Measurements from ENCODE around the gene GPC2. TPM values are rescaled to one million over a fixed set of nuclear protein-coding genes. Genes with fewer than 3 reads are reported as not detected.
"Not testable (repeated sequence)": the region's sequence is repeated elsewhere in the genome, so short reads cannot be mapped to it uniquely, and the experiment has no call there.

The GPC2 gene
- total RNA-seq, 3 donors from 2014 or later: 3.4 to 6.2 (median 5.1) TPM

DNA sequence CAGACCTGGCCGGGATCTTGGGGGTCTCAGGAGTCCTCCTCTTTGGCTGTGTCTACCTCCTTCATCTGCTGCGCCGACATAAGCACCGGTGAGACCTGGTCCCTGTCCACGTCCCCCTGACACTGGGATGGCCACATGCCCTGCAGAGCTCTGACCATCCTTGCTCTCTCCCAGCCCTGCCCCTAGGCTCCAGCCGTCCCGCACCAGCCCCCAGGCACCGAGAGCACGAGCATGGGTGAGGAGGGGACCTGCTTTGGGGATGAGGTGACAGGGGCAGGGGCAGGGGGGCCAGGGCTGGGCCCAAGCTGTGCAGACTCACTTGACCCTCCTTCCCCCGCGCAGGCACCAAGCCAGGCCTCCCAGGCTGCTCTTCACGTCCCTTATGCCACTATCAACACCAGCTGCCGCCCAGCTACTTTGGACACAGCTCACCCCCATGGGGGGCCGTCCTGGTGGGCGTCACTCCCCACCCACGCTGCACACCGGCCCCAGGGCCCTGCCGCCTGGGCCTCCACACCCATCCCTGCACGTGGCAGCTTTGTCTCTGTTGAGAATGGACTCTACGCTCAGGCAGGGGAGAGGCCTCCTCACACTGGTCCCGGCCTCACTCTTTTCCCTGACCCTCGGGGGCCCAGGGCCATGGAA is 43.5 kb upstream of the GPC2 start:
- no peaks in the 10 kb centered on the region for H3K4me1 ChIP-seq (ENCODE audit: low read depth)
- no peak overlapping the region for H3K4me3 ChIP-seq
- TF ChIP-seq, protein P1, sequence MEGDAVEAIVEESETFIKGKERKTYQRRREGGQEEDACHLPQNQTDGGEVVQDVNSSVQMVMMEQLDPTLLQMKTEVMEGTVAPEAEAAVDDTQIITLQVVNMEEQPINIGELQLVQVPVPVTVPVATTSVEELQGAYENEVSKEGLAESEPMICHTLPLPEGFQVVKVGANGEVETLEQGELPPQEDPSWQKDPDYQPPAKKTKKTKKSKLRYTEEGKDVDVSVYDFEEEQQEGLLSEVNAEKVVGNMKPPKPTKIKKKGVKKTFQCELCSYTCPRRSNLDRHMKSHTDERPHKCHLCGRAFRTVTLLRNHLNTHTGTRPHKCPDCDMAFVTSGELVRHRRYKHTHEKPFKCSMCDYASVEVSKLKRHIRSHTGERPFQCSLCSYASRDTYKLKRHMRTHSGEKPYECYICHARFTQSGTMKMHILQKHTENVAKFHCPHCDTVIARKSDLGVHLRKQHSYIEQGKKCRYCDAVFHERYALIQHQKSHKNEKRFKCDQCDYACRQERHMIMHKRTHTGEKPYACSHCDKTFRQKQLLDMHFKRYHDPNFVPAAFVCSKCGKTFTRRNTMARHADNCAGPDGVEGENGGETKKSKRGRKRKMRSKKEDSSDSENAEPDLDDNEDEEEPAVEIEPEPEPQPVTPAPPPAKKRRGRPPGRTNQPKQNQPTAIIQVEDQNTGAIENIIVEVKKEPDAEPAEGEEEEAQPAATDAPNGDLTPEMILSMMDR (IDR thresholded peaks at IDR 0.05): no peak
- DNase-seq (peak in 2 of 3 donors; percentile 41 to 61), ATAC-seq (no peak)
- intact Hi-C loops (cut with DNase I, micrococcal nuclease): no loop called here
- no peaks in the 10 kb centered on the region for H3K36me3 ChIP-seq (ENCODE audit: low read depth)
- H3K9me3 ChIP-seq: no peaks in the 10 kb centered on the region

DNA sequence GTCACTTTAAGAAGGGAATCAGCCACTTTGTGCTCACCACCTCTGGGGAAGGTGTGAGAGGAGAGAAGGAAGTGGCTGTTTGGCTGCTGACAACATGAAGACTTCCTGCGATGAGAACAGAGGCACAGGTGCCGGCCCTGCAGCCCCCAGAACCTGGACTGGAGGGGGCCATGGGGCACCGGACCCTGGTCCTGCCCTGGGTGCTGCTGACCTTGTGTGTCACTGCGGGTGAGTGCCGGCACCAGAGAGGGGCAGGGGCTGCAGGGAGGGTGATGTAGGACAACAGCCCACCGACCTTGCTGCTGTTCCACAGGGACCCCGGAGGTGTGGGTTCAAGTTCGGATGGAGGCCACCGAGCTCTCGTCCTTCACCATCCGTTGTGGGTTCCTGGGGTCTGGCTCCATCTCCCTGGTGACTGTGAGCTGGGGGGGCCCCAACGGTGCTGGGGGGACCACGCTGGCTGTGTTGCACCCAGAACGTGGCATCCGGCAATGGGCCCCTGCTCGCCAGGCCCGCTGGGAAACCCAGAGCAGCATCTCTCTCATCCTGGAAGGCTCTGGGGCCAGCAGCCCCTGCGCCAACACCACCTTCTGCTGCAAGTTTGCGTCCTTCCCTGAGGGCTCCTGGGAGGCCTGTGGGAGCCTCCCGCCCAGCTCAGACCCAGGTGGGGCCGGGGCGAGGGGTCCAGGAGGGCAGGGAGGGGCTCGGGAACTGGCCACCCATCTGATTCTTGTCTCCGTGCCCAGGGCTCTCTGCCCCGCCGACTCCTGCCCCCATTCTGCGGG is 42.8 kb upstream of the GPC2 start, which contains the start of gene PVRIG:
Gene PVRIG, plus strand, starts transcription at position 149 of the 785 bp plus-strand sequence. Its CDS starts 22 bp downstream, at position 171.
- H3K36me3 ChIP-seq (ENCODE audit: low read depth); H3K9me3 ChIP-seq; H3K4me1 ChIP-seq (ENCODE audit: low read depth); H3K4me3 ChIP-seq: not testable (repeated sequence)
- intact Hi-C loops (cut with DNase I, micrococcal nuclease): loop anchor here in 1 of 2 donors (10.0 kb wide), 1 partner anchor 85 kb away; no protein-coding TSS in a partner anchor
- ATAC-seq (peak; percentile 35), DNase-seq (peak in 1 of 3 donors; percentile 62)

DNA sequence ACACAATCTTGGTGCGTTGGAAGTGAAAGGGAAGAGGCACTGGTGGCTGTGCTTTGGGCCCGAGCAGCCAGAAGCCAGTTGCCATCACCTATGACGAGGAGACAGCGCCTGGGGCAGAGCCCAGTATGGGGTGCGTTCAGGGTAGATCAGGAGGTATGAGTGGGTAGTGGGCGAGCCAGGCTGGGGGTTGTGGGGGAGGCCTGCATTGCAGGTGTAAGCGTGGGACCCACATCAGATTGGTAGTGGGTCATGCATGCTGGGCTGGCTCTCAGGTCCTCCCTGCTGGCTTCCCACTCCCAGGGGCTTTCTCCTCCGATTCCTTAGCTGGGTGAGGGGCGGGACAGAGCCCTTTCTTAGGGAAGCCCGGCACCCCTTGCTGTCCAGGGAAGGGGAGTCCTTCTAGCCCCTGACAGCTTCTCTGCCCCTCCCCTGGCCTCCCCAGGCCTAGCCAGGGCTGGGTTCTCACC is 42.1 kb upstream of the GPC2 start:
- ATAC-seq: no peak
- TF ChIP-seq, protein P1 (IDR thresholded peaks at IDR 0.05): no peak
- H3K4me1 ChIP-seq (ENCODE audit: low read depth): no peaks in the 10 kb centered on the region
- no peaks in the 10 kb centered on the region for H3K9me3 ChIP-seq
- intact Hi-C loops (cut with DNase I, micrococcal nuclease): loop anchor here in 1 of 2 donors (10.0 kb wide), 1 partner anchor 85 kb away; no protein-coding TSS in a partner anchor
- DNase-seq: no peak
- no peaks in the 10 kb centered on the region for H3K36me3 ChIP-seq (ENCODE audit: low read depth)
- no peak overlapping the region for H3K4me3 ChIP-seq

DNA sequence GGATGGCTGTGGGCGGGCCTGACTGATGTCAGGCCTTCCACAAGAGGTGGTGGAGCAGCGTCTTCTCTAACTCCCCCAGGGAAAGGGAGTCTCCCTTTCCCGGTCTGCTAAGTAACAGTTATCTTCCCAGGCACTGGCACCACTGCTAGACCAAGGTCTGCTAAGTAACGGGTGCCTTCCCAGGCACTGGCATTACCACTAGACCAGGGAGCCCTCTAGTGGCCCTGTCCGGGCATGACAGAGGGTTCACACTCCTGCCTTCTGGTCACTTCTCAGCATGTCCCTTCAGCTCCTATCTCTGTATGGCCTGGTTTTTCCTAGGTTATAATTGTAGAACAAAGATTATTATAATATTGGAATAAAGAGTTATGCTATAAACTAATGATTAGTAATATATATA is 40.8 kb upstream of the GPC2 start:
- not testable (repeated sequence) for ATAC-seq; H3K36me3 ChIP-seq (ENCODE audit: low read depth); H3K9me3 ChIP-seq; H3K4me1 ChIP-seq (ENCODE audit: low read depth); H3K4me3 ChIP-seq
- peak; percentile 89 to 97 (median 94) for DNase-seq
- TF ChIP-seq, protein P1 (IDR thresholded peaks at IDR 0.05): peak; percentile 22
- intact Hi-C loops (cut with DNase I, micrococcal nuclease): loop anchor here in 1 of 2 donors (10.0 kb wide), 1 partner anchor 83 kb away; no protein-coding TSS in a partner anchor

DNA sequence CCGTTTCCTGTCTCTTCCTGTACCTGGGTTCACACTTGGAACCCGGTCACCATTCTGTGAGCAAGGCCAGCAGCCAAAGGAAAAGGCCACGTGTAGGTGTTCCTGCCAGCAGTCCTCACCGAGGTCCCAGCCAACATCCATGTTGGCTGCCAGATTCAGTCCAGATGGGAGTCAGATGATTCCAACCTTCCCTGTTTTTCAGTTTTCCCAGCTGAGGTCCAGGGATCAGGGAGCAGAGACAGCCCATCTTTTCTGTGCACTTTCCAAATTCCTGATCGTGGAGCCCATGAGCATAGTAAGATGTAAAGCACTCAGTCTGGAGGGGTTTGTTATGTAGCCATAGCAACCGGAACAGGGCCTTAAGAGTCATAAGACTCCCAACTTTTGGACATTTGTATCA is 38.7 kb upstream of the GPC2 start:
- no peak overlapping the region for H3K4me3 ChIP-seq
- no peak for ATAC-seq

DNA sequence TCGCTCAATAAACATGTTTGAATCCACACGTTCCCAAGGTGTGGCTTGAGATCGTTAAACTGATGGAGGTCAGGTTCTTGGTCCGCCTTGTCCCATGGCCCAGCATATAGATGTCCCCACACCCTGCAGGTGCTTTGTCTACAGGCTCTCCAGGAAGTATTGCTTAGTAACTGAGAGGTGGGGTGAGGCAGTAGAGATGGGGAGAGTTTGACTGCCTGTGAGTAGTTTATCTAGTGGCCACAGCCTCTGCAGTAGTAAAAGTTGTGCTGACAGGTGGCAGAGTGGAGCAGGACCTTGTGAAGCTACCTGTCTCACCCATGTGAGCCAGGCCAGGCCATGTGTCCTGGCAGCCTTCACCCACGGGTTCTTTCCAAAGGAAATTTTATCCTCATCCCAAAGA is 37.2 kb upstream of the GPC2 start:
- not testable (repeated sequence) for H3K4me3 ChIP-seq; H3K9me3 ChIP-seq; H3K36me3 ChIP-seq (ENCODE audit: low read depth)
- ATAC-seq (peak; percentile 86), DNase-seq (peak in 2 of 3 donors; percentile 64 to 71)
- peaks cover 14% of the 10 kb centered on the region for H3K4me1 ChIP-seq (ENCODE audit: low read depth)
- intact Hi-C loops (cut with DNase I, micrococcal nuclease): loop anchor here (5.0 to 10.0 kb wide), 2 partner anchors 80 to 82 kb away; no protein-coding TSS in a partner anchor

More for the DNA sequence above, 38.7 kb upstream of the GPC2 start:
- TF ChIP-seq, protein P1 (IDR thresholded peaks at IDR 0.05): no peak
- H3K9me3 ChIP-seq: no peaks in the 10 kb centered on the region
- intact Hi-C loops (cut with DNase I, micrococcal nuclease): loop anchor here in 1 of 2 donors (10.0 kb wide), 1 partner anchor 81 kb away; no protein-coding TSS in a partner anchor
- H3K4me1 ChIP-seq (ENCODE audit: low read depth): peaks cover 14% of the 10 kb centered on the region
- no peak for DNase-seq
- H3K36me3 ChIP-seq (ENCODE audit: low read depth): no peaks in the 10 kb centered on the region

Measured in mucosa of descending colon (tissue), 3 donors.